K562 (cell line): ENCODE results near the gene ZMYND8. TPM values are rescaled to one million over a fixed set of nuclear protein-coding genes. Genes with fewer than 3 reads are reported as not detected.
A peak's percentile ranks its signal among the peaks of the same experiment; 100 is the strongest.

Experiments
- ARHGAP35 ChIP-seq: fragments of 450-650 bp; IDR thresholded peaks from 2 replicates; pipeline ENCODE4 v1.6.1; 2018; ENCODE audit not compliant: partially characterized antibody
- BRD9 ChIP-seq: fragments of 450-650 bp; IDR thresholded peaks from 2 replicates; pipeline ENCODE4 v1.6.1; 2018; ENCODE audit warnings: low read depth; ENCODE audit not compliant: partially characterized antibody
- CBX5 ChIP-seq: IDR thresholded peaks from 2 replicates; pipeline ENCODE4 v1.6.1; 2014; ENCODE audit warnings: low read depth, borderline replicate concordance
- CHD2 ChIP-seq: IDR thresholded peaks from 2 replicates; pipeline ENCODE4 v1.6.1; 2011; ENCODE audit warnings: low read depth, low read length
- FOXJ2 ChIP-seq: fragments of 200-800 bp; sonication (Bioruptor generic); IDR thresholded peaks from 2 replicates; pipeline ENCODE4 v1.6.1; 2016; ENCODE audit warnings: missing genetic modification characterization, missing compliant biosample characterization
- GABPB2 ChIP-seq: fragments of 250-450 bp; sonication (Bioruptor Pico); conservative IDR thresholded peaks from 2 replicates; pipeline ENCODE4 v1.5.1; 2021; ENCODE audit warnings: mild to moderate bottlenecking
- HLTF ChIP-seq: fragments of 450-650 bp; IDR thresholded peaks from 2 replicates; pipeline ENCODE4 v1.6.1; 2016
- MAX ChIP-seq: sonication (generic); formaldehyde crosslinking; IDR thresholded peaks from 2 replicates; pipeline ENCODE4 v1.9.0; 2022; ENCODE audit warnings: mild to moderate bottlenecking, missing genetic modification reagents
- NCOA6 ChIP-seq: fragments of 450-650 bp; IDR thresholded peaks from 2 replicates; pipeline ENCODE4 v1.6.1; 2017; ENCODE audit warnings: mild to moderate bottlenecking
- NFATC3 ChIP-seq: fragments of 450-650 bp; IDR thresholded peaks from 2 replicates; pipeline ENCODE4 v1.6.1; 2017; ENCODE audit warnings: mild to moderate bottlenecking
- PML ChIP-seq: IDR thresholded peaks from 2 replicates; pipeline ENCODE4 v1.6.1; 2012; ENCODE audit warnings: low read length, inconsistent platforms
- SMAD4 ChIP-seq: fragments of 250-450 bp; sonication (Bioruptor Pico); conservative IDR thresholded peaks from 2 replicates; pipeline ENCODE4 v1.8.0; 2021; ENCODE audit warnings: inconsistent platforms, mild to moderate bottlenecking, moderate library complexity
- SREBF2 ChIP-seq: sonication (generic); formaldehyde crosslinking; IDR thresholded peaks from 2 replicates; pipeline ENCODE4 v1.4.0; 2020; ENCODE audit warnings: mild to moderate bottlenecking, missing genetic modification reagents
- TCF7L2 ChIP-seq: fragments of 150-350 bp; IDR thresholded peaks from 2 replicates; pipeline ENCODE4 v1.6.1; 2016; ENCODE audit warnings: low read depth, mild to moderate bottlenecking, low read length, moderate library complexity
- THRAP3 ChIP-seq: fragments of 450-650 bp; IDR thresholded peaks from 2 replicates; pipeline ENCODE4 v1.6.1; 2016; ENCODE audit warnings: mild to moderate bottlenecking, inconsistent platforms, borderline replicate concordance
- YY1 ChIP-seq, 3 experiments: IDR thresholded peaks; 2 replicates each; pipeline ENCODE4 v1.6.1; 2011; ENCODE audit warnings: low read length in 2 of 3, mild to moderate bottlenecking in 2 of 3, moderate library complexity in 2 of 3, borderline replicate concordance in 1 of 3, control low read depth in 1 of 3, low read depth in 1 of 3; ENCODE audit not compliant: insufficient read depth in 3 of 3, insufficient replicate concordance in 2 of 3, control insufficient read depth in 1 of 3, insufficient read length in 1 of 3; ENCODE audit errors: extremely low read depth in 1 of 3
- ZBTB49 ChIP-seq: sonication (generic); formaldehyde crosslinking; IDR thresholded peaks from 2 replicates; pipeline ENCODE4 v1.8.0; 2022; ENCODE audit warnings: missing genetic modification reagents, mild to moderate bottlenecking, borderline replicate concordance
- ZNF695 ChIP-seq: fragments of 450-650 bp; formaldehyde crosslinking; IDR thresholded peaks from 2 replicates; pipeline ENCODE4 v1.4.0; 2020; ENCODE audit warnings: mild to moderate bottlenecking, moderate library complexity
- ZNF707 ChIP-seq: fragments of 250-450 bp; sonication (Bioruptor Pico); conservative IDR thresholded peaks from 2 replicates; pipeline ENCODE4 v1.8.0; 2022; ENCODE audit warnings: inconsistent platforms, mild to moderate bottlenecking, moderate library complexity
- polyA plus RNA-seq, 8 experiments: library from polyadenylated mRNA; depleted of rRNA in 4 of 8; stranded (reverse) in 5 of 8; unstranded in 3 of 8; fragments of >200 nt; fragmentation: Nextera tagmentation in 2 of 8; fragmentation: Illumina TruSeq in 1 of 8; extraction: Ambion mirVana in 2 of 8; extraction: Trizol in 1 of 8; gene quantifications; 2 replicates each; pipeline versions ENCODE4 v1.2.1 to v1.2.3, GENCODE V29; 2011 to 2014; ENCODE audit warnings: inconsistent platforms in 1 of 8, missing spikeins in 1 of 8
- total RNA-seq, 7 experiments: library from RNA; depleted of rRNA in 6 of 7; stranded (reverse); fragments of >200 nt in 6 of 7; fragmentation: Illumina TruSeq in 2 of 7; extraction: Trizol in 2 of 7; gene quantifications; 2 replicates each; pipeline versions ENCODE4 v1.2.1 to v1.2.3, GENCODE V29; 2011 to 2021; ENCODE audit warnings: low replicate concordance in 1 of 7
- TF ChIP-seq, protein P1 (sequence below): fragments of 450-650 bp; IDR thresholded peaks from 2 replicates; pipeline ENCODE4 v1.6.1; 2016; ENCODE audit warnings: mild to moderate bottlenecking
- TF ChIP-seq, protein P2 (sequence below): fragments of 250-450 bp; sonication (Bioruptor Pico); IDR thresholded peaks from 2 replicates; pipeline ENCODE4 v1.4.0; 2020; ENCODE audit warnings: mild to moderate bottlenecking, moderate library complexity, borderline replicate concordance

ZMYND8 gene
- total and polyA plus RNA-seq, 9 of the 15 experiments (the other 6 are each of a cell fraction or from before 2014, with no cell fraction given): 31.8 to 148 (median 71.9) TPM

DNA sequence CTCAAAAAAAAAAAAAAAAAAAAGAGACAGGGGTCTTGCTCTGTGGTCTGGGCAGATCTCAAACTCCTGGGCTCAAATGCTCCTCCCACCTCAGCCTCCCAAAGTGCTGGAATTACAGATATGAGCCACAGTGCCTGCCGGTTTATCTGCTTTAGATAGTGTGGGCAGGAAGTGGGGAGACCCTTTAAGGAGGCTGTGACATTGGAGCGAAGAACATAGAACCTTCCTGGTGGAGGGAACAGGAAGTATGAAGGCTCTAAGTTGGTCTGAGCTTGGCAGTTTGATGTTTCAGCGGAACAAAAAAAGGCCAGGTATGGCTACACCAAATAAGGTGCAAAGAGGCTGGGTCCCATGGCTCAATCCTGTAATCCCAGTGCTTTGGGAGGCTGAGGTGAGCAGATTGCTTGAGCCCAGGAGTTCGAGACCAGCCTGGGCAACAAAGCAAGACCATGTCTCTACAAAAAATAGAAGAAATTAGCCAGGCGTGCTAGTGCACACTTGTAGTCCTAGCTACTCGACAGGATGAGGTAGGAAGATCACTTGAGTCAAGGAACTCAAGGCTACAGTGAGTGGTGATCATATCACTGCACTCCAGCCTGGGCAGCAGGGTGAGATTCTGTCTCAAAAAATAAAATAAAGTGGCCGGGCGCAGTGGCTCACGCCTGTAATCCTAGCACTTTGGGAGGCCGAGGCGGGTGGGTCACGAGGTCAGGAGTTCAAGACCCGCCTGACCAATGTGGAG lies 8.7 kb upstream of the ZMYND8 start (continued):
- TF ChIP-seq NFATC3 (peak; percentile 53; the same call in 1 of the 2 replicates), SMAD4 (CRISPR knock-in tag) (peak; percentile 53), HLTF (no peak), CHD2 (no peak), CBX5 (no peak), THRAP3 (no peak), ZNF707 (CRISPR knock-in tag) (no peak), NCOA6 (no peak), MAX (CRISPR knock-in tag) (peak; percentile 38; the same call in 1 of the 2 replicates), BRD9 (peak; percentile 83), ARHGAP35 (no peak), GABPB2 (no peak), YY1 (IDR thresholded peaks at IDR 0.05; ENCODE audit: borderline replicate concordance in 1 of 3, control insufficient read depth in 1 of 3, extremely low read depth in 1 of 3, insufficient read depth in 3 of 3, insufficient read length in 1 of 3, insufficient replicate concordance in 2 of 3, low read depth in 1 of 3, low read length in 2 of 3) (no peak), ZBTB49 (CRISPR knock-in tag) (no peak), TCF7L2 (no peak), ZNF695 (CRISPR knock-in tag) (no peak), FOXJ2 (tag) (no peak), PML (peak; percentile 52), SREBF2 (CRISPR knock-in tag) (no peak)
- TF ChIP-seq, protein P1, sequence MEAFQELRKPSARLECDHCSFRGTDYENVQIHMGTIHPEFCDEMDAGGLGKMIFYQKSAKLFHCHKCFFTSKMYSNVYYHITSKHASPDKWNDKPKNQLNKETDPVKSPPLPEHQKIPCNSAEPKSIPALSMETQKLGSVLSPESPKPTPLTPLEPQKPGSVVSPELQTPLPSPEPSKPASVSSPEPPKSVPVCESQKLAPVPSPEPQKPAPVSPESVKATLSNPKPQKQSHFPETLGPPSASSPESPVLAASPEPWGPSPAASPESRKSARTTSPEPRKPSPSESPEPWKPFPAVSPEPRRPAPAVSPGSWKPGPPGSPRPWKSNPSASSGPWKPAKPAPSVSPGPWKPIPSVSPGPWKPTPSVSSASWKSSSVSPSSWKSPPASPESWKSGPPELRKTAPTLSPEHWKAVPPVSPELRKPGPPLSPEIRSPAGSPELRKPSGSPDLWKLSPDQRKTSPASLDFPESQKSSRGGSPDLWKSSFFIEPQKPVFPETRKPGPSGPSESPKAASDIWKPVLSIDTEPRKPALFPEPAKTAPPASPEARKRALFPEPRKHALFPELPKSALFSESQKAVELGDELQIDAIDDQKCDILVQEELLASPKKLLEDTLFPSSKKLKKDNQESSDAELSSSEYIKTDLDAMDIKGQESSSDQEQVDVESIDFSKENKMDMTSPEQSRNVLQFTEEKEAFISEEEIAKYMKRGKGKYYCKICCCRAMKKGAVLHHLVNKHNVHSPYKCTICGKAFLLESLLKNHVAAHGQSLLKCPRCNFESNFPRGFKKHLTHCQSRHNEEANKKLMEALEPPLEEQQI: no peak
- TF ChIP-seq, protein P2, sequence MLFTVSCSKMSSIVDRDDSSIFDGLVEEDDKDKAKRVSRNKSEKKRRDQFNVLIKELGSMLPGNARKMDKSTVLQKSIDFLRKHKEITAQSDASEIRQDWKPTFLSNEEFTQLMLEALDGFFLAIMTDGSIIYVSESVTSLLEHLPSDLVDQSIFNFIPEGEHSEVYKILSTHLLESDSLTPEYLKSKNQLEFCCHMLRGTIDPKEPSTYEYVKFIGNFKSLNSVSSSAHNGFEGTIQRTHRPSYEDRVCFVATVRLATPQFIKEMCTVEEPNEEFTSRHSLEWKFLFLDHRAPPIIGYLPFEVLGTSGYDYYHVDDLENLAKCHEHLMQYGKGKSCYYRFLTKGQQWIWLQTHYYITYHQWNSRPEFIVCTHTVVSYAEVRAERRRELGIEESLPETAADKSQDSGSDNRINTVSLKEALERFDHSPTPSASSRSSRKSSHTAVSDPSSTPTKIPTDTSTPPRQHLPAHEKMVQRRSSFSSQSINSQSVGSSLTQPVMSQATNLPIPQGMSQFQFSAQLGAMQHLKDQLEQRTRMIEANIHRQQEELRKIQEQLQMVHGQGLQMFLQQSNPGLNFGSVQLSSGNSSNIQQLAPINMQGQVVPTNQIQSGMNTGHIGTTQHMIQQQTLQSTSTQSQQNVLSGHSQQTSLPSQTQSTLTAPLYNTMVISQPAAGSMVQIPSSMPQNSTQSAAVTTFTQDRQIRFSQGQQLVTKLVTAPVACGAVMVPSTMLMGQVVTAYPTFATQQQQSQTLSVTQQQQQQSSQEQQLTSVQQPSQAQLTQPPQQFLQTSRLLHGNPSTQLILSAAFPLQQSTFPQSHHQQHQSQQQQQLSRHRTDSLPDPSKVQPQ (CRISPR knock-in tag): no peak
